Bronchus fibroblast of lung (primary cell): ENCODE data around the gene PAK3. TPM values are rescaled to one million over a fixed set of nuclear protein-coding genes. Genes with fewer than 3 reads are reported as not detected.

Source experiments
- total RNA-seq: library from RNA; depleted of rRNA; stranded (reverse); fragments of >200 nt; gene quantifications from 2 replicates; pipeline ENCODE4 v1.2.3, GENCODE V29; 2015

Gene PAK3
- 0.17 and 0.74 TPM in 2 replicates for total RNA-seq

DNA sequence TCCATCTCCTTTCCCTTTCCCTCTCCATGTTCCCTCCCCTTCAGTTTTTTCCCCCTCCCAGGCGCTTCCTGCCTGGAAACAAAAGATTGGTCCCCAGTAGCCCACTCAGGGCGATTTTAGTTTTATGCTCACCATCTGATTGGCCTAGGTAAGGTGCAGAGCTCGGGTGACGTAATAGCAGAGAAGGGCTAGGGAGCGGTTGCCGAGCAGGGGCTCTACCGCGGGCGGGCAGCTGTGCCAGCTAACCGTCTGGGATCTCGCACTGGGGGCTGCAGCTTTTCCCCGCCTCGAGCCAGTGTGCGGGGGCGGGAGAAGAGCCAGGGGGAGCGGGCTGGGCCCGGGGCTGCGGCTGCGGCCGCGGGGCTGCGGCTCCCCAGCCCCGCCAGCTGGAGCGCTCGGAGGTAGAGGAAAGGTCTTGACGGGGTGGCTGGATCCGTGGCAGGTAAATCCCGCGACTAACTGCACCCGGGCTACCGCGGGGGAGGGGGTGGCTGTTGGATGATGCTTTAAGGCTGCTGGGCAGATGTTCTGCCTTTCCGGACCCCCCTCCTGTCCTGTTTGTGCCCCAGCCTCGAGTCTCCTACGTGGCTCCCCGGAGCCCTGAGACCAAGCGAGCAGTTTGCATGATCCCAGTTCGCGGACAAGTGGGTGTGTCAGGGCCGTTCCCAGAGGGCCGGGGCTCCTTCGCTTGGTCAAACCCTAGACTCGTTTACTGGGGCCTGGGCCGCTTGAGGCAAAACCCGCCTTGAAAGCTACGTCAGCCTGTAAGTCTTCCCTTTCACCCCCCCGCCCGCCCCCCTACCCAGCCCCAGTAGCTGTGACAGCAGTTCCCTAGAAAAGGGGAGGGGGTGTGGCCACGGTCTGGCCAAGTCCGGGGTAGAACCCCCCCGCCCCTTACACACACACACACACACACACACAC is at the start of gene PAK3:
TSS of gene PAK3 (plus strand) at position 218 of the 922 bp plus-strand sequence. CDS start 26,913 bp downstream, outside the sequence.

GRCh38 chrX:111270339-111270738 is 174.3 kb downstream of the PAK3 start, which contains the start of gene CAPN6:
CAPN6 (minus strand) TSS chrX:111270483; CDS start chrX:111263936, 6,547 bp downstream.

Other genes with a start within 250 kb of the PAK3 start
- gene CAPN6, start 174.3 kb downstream of the PAK3 start, total RNA-seq: under 0.01 and 0.30 TPM in 2 replicates